Measurements from ENCODE around the gene LMF2.

LMF2 gene

DNA sequence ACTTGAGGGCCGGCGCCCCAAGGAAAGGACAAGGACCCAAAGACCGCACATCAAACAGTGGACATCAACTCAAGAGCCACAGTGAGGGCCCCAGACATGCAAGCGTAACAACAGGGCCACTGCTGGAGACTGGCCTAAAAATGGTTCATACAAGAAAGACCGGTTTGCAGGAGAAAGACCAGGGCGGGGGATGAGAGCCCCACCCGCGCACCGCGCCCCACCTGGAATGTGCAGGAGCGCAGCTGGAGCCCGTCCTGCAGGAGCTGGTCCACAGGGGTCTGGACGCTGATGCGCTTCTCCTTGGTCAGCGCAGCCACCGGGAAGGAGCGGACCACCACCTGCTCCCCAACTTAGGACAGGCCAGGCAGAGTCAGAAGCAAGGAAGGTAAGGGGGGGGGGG lies 46.6 kb downstream of the LMF2 start:
- no peak for DNase-seq

DNA sequence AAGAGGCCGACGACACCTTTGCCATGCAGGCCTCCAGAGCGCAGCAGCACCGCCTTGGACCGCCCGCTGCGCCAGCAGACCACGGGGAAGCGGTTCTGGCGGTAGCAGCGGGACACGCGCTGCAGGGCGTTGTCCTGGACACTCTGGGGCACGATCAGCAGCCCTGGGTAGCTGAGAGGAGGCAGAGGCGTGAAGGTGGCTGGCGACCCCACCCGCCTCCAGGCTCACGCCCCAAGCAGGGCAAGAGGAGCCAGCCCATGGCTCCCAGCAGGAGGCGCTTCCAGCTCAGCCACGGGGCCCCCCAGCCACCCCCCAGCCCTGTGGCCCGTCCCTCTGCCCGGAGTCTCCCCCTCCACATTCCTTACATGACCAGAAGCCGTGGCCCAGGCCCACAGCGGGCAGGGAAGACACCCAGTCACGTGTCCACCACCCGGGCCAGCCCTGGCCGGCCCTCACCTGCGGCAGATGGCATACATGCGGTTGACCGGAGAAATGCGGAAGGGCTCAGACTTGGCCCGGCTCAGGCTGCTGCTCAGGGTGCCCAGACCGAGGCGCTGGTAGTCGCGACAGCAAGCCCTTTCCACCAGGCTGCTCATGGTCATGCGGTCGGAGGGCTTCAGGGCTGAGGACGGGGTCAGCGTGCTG lies 47.9 kb downstream of the LMF2 start:
- DNase-seq = no peak

DNA sequence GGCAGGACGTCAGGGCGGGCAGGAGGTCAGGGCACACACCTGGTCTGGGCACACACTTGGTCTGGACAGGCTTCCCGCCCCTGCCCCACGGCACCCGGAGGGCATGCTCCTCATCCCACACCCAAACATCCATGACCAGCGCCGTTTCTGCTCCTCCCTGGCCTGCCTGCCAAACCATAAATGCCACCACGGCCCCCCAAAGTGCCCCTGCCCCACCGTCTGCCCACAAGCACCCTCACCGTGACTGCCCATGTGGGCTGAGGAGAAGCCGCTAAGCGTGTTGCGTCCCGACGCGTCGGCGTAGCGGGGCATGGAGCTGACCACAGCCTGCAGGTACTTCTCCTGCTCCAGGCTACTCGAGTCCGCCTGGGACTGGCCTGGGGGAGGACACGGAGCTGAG lies 48.5 kb downstream of the LMF2 start:
- no peak for DNase-seq

DNA sequence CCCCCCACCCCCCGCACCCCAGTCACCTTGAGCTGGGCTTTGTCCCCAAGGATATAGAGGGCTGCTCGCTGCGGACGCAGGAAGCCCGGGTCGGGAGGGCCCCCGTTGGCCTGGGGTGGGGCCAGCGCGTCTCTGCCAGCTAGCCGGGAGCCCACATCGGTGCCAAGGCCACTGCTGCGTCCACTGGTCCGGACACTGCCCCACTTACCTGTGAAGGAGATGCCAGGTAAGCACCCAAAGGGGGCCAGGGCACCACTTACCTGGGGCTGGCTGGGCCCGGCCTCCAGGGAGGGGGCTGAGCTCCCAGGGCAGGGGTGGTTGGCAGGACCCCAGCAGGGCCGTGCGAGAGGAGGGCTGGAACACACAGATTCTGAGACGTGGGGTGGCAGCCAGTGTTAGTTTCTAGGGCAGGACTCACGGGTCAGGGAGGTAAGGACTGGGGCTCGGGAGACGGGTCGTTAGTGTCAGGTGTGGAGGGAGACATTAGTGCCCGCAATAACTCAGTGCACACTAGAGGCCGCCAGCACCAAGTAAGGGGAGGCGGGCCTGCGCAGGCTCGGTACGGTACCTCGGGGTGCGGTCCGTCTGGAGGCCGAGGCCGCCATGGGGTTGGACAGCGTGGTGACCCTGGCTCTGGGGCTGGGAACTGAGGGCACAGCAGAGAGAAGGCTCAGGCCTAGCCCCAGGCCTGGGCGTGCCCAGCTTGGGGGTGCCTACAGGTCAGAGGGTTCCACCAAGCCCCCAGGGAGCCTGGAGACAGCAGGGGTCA lies 50.9 kb downstream of the LMF2 start:
- DNase-seq = no peak

DNA sequence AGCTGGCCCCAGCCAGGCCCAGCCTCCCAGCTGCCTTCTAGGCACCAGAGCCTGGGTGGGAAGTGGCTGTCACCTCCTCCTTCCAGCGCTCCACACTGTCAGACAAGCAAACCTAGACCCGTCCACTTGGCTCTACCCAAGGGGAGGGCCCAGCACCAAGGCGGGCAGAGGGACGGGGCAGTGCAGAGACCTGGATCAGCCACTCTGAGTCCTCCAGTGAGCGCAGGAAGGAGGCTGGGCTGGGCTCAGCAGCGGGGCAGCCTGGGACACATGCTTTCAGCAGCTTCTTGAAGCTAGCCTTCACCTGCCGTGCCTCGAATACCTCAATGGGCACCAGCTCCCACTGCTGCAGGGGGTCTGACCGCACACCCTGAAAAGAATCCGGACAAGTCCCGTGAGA lies 51.5 kb downstream of the LMF2 start:
- no peak for DNase-seq

DNA sequence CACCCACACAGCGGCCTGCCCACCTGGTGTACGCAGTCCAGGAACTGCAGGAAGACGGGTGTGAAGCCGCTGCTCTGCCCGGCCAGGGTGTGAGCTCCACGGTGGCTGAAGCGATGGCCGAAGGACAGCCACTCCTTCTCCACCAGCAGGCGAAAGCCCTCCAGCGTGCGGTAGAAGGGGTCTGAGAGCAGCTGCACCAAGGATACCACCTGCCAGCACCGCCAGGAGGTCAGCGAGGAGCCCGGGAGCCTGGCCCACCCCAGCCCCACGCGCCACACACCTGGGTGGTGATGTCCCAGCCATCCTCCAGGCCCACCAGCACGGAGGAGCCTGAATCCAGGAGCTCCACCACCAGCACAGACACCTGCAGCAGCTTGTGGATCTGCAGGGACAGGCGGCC lies 52.3 kb downstream of the LMF2 start:
- DNase-seq = no peak

DNA sequence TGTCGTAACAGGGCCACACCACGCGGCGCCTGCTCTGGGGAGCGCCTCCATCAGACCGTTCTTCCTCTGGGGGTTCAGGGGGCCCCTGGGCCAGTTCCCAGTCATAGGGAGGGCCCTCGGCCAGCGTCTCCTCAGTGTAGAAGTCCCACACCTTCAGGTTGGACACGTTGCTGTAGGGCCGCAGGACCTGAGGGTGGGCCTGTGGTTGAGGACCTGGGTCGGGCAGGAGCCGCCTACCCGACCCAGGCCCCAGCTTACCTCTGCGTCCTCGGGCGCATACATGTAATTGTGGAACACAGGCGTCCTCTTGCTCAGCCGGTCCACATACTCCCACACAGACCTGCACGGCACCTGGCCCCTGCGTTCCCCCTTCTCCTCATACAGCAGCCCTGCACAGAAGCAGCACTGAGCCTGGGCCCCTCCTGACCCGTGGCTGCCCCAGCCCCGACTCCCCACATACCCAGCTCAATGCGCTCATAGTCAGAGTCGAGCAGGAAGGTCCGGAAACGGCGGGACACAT lies 52.9 kb downstream of the LMF2 start:
- no peak for DNase-seq
